ENCODE data around the gene ARRB1.

GRCh38 chr11:75262436-75262835 lies 89.0 kb downstream of the ARRB1 start:
- TF ChIP-seq HMGXB4 (CRISPR knock-in tag; IDR thresholded peaks at IDR 0.05) = no peak
- no peak for TF ChIP-seq SMC3 (conservative IDR thresholded peaks at IDR 0.05; ENCODE audit: insufficient read depth, low read depth, low read length)
- no peak for TF ChIP-seq MEF2D (tag; conservative IDR thresholded peaks at IDR 0.05; ENCODE audit: low read depth)
